DMS53 (cell line): ENCODE data around the gene NANOS3.
A peak's percentile ranks its signal among the peaks of the same experiment; 100 is the strongest.

Source experiments
- DNase-seq: peaks from one replicate; lab custom pipeline; 2025; lab: John Stamatoyannopoulos, UW

The NANOS3 gene

GRCh38 chr19:13876834-13877233, at the start of gene NANOS3:
Gene NANOS3, plus strand, starts transcription at chr19:13877134. Its CDS starts 115 bp downstream, at chr19:13877249.
- no peak for DNase-seq

- no peak for DNase-seq
Measured at GRCh38 chr19:13827656-13828055, 49.3 kb upstream of the NANOS3 start.

- DNase-seq: no peak
Measured at GRCh38 chr19:13830114-13830740, 46.7 kb upstream of the NANOS3 start.

DNA sequence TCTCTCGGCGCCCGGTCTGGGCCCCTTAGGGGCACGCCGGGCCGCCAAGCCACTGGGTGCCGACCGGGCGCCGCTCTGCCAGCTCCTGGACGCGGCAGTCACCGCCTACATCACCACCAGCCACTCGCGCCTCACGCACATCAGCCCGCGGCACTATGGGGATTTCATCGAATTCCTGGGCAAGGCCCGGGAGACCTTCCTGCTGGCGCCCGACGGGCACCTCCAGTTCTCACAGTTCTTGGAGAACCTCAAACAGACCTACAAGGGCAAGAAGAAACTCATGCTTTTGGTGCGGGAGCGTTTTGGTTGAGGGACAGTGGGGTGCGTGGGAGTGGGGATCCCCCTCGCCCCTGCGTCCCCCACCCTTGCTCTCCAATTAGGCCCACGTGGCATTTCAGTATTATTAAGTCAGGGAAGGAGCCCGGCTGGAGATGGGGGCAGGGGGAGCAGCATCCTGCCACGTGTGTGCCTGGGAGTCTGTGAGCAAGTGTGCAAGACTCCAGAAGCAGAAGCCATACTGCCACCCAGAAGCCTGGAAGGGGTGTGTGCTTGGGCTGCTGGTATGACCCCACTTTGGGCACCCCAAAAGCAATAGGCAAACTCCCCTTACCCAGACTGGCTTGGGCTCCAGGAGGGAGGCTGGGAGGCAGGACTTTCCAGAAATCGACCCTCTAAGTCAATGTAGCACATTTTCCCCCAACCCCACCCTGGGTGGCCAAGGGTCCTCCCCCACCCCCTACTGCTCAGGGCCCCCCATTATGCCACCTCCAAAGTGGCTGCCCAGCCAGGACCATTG, 46.0 kb upstream of the NANOS3 start:
- DNase-seq: no peak

GRCh38 chr19:13831537-13832467, 45.1 kb upstream of the NANOS3 start:
- DNase-seq: no peak

GRCh38 chr19:13833330-13834243, 43.3 kb upstream of the NANOS3 start:
- peak; percentile 95 for DNase-seq

DNA sequence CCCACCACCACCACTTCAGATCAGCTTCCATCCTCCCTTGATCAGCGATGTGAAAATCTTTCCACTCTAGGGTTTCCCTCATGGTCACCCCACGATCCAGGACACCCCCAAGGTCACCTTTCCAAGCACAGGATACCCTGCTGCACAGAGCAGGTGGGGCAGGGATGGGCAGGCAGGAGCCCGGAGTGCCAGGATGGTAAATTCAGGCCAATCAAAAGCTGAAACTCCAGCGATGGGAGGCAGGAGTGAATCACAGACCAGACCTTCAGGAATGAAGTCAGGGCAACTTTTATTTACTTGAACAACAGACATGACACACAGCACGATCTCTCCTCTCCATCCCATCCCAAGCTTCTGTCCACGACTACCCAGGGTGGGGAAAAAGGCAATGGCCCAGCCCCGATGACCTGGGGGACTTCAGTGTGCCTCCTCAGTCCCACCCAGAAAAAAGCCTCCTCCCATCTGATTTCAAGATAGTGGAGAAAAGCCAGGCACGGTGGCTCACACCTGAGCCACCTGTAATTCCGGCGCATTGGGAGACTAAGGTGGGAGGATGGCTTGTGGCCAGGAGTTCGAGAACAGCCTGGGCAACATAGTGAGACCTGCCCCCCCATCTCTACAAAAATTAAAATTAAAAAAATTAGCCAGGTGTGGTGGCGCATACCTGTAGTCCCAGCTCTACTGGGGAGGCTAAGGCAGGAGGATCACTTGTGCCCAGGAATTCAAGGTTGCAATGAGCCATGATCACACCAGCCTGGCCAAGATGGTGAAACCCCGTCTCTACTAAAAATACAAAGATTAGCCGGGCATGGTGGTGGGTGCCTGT, 42.5 kb upstream of the NANOS3 start:
- peak; percentile 62 for DNase-seq

- no peak for DNase-seq
Measured at GRCh38 chr19:13835791-13836723, 40.9 kb upstream of the NANOS3 start.

DNA sequence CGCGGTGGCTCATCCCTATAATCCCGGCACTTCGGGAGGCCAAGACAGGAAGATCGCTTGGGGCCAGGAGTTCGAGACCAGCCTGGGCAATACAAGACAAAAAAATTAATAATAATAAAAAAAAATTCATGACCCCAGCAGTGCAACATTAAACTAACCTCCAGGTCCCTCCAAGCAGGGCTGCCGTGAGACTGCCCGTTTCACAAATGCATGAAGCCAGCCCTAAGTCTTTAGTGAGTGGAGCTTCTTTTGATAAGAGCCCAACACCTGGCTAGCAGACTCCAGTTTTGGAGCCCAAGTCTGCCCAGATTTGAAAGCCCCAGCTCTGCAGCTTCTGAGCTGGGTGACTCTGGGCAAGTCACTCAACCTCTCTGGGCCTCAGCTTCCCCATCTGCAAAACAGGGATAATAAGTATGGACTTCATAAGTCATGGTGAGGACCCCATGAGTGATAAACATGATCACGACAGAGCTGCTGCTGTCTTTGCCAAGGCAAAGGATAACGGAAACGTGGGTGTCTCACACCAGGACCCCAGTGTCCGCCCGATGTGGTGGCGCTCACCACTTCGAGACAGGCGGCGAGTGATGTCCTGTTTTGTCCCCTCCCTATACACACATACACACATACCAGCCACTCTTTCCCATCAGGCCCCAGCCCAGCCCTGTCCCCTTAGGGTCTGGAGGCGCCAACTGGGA, 38.4 kb upstream of the NANOS3 start:
- no peak for DNase-seq

GRCh38 chr19:13839130-13839937, 37.6 kb upstream of the NANOS3 start:
- DNase-seq: no peak

DNA sequence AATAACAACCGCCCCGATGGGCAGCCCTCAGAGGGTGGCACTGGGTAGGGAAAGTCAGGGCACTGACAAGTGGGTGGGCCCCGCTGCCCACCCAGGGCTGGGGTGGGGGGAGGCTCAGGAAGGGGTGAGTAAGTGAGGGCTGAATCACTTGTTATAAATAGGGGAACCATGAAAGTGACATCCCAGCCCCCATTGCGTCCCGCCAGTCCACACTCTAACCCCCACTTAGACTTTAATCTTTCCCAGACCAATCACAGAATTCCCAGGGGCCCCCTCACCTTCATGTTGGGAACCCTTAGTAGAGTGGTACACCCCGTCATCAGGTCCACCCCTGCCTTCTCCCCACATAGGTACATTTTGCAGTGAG, 37.0 kb upstream of the NANOS3 start:
- no peak for DNase-seq

DNA sequence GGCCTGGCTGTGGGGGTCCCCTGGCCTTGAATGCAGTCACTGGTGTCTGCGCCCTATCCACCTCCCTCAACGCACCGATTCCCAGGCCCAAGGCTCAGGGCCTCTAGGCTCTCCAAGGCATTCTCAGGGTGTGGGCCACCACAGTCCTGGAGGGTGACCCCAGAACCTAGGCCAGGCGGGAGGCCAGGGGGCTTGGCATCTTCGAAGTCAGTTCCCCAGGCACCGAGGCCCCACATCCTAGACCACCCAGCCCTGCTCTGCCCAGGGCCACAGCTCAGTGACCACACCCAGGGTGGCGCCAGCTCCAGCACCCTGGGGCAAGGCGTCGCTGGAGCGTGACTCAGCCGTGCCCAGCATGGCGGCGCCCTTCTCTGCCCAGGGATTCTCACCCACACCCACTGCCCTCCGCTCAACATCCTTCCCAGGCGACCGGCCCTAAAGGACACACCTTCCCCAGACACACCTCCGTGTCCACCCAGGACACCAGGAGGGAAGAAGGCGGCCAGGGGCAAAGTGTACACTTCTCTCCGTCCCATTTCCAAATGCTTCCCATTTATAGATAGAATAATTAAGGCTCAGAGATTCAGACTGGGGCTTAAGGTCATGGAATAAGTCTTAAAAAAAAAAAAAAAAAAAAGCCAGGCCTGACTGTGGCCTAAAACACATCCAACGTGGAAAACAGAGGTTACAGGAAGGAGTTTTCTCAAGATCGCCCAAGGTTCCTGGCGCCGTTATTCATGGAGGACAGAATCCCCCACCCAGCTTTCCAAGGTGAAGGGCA, 36.4 kb upstream of the NANOS3 start:
- no peak for DNase-seq

- peak; percentile 47 for DNase-seq
Measured at GRCh38 chr19:13841086-13841961, 35.6 kb upstream of the NANOS3 start.

DNA sequence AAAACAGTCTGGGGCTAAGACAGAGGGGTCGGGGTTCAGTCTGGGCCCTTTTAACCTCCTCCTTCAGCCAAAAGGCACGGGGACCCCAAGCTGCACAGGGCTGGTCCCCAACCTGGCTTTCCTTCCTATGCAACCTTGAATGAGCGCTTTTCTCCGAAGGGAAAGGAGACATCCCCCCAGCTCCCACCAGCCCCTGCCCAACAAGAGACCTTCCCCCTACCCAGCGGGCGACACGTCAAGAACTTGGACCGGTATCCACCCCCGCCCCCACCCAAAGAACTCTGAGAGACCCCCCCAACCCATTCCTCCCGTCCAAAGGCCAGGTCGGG, 35.0 kb upstream of the NANOS3 start:
- no peak for DNase-seq

DNA sequence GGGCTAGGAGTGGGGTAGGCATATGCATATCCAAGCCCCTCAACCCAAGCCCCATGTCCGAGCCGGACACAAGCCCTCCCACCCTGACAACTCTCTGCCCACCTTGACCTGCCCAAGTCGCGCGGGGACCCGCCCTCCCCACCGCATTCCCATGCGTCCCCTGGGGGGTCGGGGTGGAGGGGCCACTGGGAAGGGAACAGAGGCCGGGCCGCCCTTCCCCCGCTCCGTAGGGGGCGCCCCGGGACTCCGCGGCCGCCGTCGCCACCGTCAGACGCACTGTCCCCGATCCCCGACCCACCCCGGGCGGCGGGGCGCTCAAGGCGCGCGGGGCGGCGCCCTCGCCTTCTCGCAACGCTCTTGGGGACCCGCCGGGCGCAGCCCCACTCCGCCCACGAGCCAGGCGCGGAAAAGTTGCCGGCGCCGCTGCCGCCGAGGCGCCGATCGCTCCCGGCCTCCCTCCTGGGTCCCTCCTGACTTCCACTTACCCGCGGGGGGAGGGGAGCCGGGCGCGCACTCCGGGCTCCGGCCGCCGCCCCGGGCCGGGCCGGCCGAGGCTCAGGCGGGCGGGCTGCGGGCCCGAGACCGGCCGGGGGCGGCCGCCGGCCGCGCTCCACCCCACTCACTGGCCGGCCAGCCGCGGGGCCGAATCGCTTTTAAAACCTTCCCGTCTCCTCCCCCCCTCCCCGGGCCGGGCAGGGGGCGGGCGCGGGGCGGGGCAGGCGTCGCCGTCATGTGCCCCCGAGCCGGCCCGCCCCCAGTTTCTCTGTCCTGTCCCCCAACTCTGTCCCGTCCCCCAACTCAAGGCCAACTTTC, 34.4 kb upstream of the NANOS3 start:
- peak; percentile 77 for DNase-seq
